Nephron (organoid): ENCODE results near the gene PLCB3.

ENCODE experiments used
- H3K27ac Mint-ChIP-seq, 3 experiments: 2 replicates each; pipeline ENCODE4 v1.8.0; 2020; ENCODE audit warnings: mixed read lengths in 3 of 3, mild to moderate bottlenecking in 2 of 3, moderate library complexity in 1 of 3
- H3K27me3 Mint-ChIP-seq: 2 replicates; pipeline ENCODE4 v1.8.0; 2021; ENCODE audit warnings: low read depth, mild to moderate bottlenecking, moderate library complexity, mixed read lengths
- H3K36me3 Mint-ChIP-seq: 2 replicates; pipeline ENCODE4 v1.8.0; 2020; ENCODE audit warnings: low read depth, mixed read lengths
- H3K4me1 Mint-ChIP-seq: 2 replicates; pipeline ENCODE4 v1.8.0; 2020; ENCODE audit warnings: mixed read lengths
- H3K4me3 Mint-ChIP-seq, 3 experiments: 2 replicates each; pipeline ENCODE4 v1.8.0; 2020; ENCODE audit warnings: mild to moderate bottlenecking in 3 of 3, mixed read lengths in 3 of 3, moderate library complexity in 2 of 3
- H3K9me3 Mint-ChIP-seq: 2 replicates; pipeline ENCODE4 v1.8.0; 2020; ENCODE audit warnings: mixed read lengths
- TF ChIP-seq, protein P1 (sequence below), 3 experiments: fragments of 200-600 bp; sonication (generic); IDR thresholded peaks; one replicate each; pipeline ENCODE4 v1.5.0; 2021; ENCODE audit warnings: antibody characterized with exemption in 3 of 3; ENCODE audit not compliant: unreplicated experiment in 3 of 3

The PLCB3 gene

DNA sequence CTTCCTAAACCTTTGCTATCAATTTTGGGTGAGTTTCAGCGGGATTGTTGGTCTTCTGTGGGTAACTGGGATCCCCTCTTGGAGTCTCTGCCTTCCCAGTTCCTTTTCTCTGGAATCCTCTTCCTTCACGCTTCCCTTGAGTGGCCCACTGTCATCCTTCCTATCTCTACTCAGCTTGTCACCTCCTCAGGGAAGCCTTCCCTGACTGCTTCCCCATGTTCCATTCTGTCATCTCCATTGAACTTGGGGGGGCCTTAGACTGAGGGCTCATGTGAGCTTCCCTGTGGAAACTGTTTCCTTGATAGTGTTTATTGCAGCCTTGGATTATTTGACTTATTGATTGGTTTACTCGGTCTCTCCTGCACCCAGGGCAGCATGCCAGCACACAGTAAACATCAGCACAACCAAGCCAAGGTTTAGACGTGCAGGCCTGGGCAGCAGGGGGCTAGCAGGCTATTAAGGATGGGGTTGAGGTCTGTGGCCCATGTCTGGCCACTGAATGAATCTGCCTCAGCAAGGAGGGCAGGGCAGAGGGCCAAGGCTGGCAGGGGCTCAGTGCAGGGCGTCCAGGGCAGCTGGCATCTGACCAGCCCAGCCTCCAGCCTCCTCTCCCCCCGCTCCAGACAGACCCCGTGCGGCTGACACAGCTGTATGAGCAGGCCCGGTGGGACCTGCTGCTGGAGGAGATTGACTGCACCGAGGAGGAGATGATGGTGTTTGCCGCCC lies 32.5 kb upstream of the PLCB3 start:
- no peaks in the 10 kb centered on the region for H3K9me3 Mint-ChIP-seq
- no peak overlapping the region for H3K4me3 Mint-ChIP-seq
- H3K36me3 Mint-ChIP-seq = no peaks in the 10 kb centered on the region
- no peaks in the 10 kb centered on the region for H3K4me1 Mint-ChIP-seq
- H3K27ac Mint-ChIP-seq = no peak overlapping the region
- H3K27me3 Mint-ChIP-seq = no peaks in the 10 kb centered on the region
- TF ChIP-seq, protein P1, sequence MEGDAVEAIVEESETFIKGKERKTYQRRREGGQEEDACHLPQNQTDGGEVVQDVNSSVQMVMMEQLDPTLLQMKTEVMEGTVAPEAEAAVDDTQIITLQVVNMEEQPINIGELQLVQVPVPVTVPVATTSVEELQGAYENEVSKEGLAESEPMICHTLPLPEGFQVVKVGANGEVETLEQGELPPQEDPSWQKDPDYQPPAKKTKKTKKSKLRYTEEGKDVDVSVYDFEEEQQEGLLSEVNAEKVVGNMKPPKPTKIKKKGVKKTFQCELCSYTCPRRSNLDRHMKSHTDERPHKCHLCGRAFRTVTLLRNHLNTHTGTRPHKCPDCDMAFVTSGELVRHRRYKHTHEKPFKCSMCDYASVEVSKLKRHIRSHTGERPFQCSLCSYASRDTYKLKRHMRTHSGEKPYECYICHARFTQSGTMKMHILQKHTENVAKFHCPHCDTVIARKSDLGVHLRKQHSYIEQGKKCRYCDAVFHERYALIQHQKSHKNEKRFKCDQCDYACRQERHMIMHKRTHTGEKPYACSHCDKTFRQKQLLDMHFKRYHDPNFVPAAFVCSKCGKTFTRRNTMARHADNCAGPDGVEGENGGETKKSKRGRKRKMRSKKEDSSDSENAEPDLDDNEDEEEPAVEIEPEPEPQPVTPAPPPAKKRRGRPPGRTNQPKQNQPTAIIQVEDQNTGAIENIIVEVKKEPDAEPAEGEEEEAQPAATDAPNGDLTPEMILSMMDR (IDR thresholded peaks at IDR 0.05; ENCODE audit: unreplicated experiment in 3 of 3) = no peak

DNA sequence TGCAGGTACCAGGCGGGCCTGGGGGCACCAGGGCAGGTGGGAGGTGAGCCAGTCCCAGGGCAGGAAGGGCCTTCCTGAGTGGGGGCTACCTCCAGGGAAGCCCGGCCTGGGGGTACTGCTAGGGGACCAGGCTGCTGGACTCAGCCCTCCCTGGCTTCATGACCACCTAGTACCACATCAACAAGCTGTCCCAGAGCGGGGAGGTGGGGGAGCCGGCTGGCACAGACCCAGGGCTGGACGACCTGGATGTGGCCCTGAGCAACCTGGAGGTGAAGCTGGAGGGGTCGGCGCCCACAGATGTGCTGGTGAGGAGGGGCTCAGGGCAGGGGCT lies 32.0 kb upstream of the PLCB3 start:
- Mint-ChIP-seq H3K27me3 (no peaks in the 10 kb centered on the region), H3K36me3 (no peaks in the 10 kb centered on the region), H3K4me3 (no peak overlapping the region), H3K27ac (no peak overlapping the region), H3K4me1 (no peaks in the 10 kb centered on the region), H3K9me3 (no peaks in the 10 kb centered on the region)
- TF ChIP-seq, protein P1 (IDR thresholded peaks at IDR 0.05; ENCODE audit: unreplicated experiment in 3 of 3) = no peak

DNA sequence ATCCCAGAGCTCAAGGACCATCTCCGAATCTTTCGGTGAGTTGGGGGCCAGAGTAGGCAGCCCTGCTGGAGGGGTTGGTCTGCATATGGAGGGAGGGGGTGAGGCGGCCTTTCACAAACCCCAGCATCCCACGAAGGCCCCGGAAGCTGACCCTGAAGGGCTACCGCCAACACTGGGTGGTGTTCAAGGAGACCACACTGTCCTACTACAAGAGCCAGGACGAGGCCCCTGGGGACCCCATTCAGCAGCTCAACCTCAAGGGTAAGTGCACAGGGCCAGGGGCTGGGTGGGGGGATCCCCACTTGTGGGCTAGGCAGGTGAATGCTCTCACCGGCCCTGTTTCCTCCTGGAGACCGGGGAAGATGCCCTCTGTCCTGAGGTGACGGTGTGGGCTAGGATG lies 31.6 kb upstream of the PLCB3 start:
- Mint-ChIP-seq H3K27ac (no peak overlapping the region), H3K9me3 (no peaks in the 10 kb centered on the region), H3K27me3 (no peaks in the 10 kb centered on the region), H3K4me3 (no peak overlapping the region), H3K4me1 (no peaks in the 10 kb centered on the region), H3K36me3 (no peaks in the 10 kb centered on the region)
- TF ChIP-seq, protein P1 (IDR thresholded peaks at IDR 0.05; ENCODE audit: unreplicated experiment in 3 of 3) = no peak

DNA sequence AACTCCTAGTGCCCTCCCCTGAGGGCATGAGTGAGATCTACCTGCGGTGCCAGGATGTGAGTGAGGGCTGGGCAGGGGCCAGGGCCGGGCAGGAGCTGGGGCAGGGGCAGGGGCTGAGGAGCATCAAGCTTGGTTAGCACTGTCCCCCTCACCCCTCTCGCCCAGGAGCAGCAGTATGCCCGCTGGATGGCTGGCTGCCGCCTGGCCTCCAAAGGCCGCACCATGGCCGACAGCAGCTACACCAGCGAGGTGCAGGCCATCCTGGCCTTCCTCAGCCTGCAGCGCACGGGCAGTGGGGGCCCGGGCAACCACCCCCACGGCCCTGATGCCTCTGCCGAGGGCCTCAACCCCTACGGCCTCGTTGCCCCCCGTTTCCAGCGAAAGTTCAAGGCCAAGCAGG lies 31.1 kb upstream of the PLCB3 start:
- H3K4me1 Mint-ChIP-seq = peaks cover 3% of the 10 kb centered on the region
- no peak overlapping the region for H3K27ac Mint-ChIP-seq
- H3K27me3 Mint-ChIP-seq = no peaks in the 10 kb centered on the region
- H3K36me3 Mint-ChIP-seq = no peaks in the 10 kb centered on the region
- no peak overlapping the region for H3K4me3 Mint-ChIP-seq
- TF ChIP-seq, protein P1 (IDR thresholded peaks at IDR 0.05; ENCODE audit: unreplicated experiment in 3 of 3) = no peak
- H3K9me3 Mint-ChIP-seq = no peaks in the 10 kb centered on the region

DNA sequence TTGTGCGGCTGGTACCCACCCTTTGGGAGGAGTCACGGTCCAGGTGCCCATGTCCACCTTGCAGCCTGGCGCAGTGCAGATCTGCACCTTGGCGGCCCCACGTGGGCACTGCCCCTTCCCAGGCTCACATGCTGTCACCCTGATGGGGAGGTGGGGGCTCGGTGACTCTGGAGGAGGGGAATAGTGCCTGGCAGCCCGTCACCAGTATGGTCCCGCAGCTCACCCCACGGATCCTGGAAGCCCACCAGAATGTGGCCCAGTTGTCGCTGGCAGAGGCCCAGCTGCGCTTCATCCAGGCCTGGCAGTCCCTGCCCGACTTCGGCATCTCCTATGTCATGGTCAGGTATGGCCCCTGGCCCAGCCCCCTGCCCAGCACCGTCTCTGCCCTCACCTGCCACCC lies 30.5 kb upstream of the PLCB3 start:
- Mint-ChIP-seq H3K27ac (no peak overlapping the region), H3K9me3 (no peaks in the 10 kb centered on the region), H3K36me3 (no peaks in the 10 kb centered on the region), H3K4me1 (peaks cover 5% of the 10 kb centered on the region), H3K4me3 (no peak overlapping the region), H3K27me3 (no peaks in the 10 kb centered on the region)
- TF ChIP-seq, protein P1 (IDR thresholded peaks at IDR 0.05; ENCODE audit: unreplicated experiment in 3 of 3) = no peak

DNA sequence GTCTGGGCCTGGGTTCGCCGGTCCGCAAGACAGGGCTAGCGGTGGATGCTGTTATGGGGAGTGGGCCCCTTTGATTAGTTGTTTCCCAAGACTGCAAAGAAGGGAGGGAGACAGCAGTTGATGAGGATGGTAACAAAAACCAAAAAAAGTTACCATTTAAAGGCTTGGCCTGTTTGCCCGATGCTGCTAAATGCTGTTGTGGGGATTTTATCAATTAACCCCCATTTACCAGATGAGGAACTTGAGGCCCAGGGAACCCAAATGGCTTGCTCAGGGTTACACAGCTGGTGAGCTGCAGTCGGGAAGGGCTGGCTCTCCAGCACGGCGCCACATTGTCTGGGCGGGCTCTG lies 28.7 kb upstream of the PLCB3 start:
- Mint-ChIP-seq H3K27me3 (no peaks in the 10 kb centered on the region), H3K4me1 (peaks cover 13% of the 10 kb centered on the region), H3K9me3 (no peaks in the 10 kb centered on the region), H3K4me3 (no peak overlapping the region), H3K36me3 (no peaks in the 10 kb centered on the region), H3K27ac (no peak overlapping the region)
- TF ChIP-seq, protein P1 (IDR thresholded peaks at IDR 0.05; ENCODE audit: unreplicated experiment in 3 of 3) = no peak
